HG03378 (cell line): ENCODE data around the gene SIGLEC6.

Source experiments
- ATAC-seq: cut with Tn5 transposase; IDR thresholded peaks from one replicate; pipeline ENCODE4 v1.9.1; 2021; ENCODE audit warnings: mild to moderate bottlenecking, moderate library complexity; ENCODE audit not compliant: unreplicated experiment

The SIGLEC6 gene

DNA sequence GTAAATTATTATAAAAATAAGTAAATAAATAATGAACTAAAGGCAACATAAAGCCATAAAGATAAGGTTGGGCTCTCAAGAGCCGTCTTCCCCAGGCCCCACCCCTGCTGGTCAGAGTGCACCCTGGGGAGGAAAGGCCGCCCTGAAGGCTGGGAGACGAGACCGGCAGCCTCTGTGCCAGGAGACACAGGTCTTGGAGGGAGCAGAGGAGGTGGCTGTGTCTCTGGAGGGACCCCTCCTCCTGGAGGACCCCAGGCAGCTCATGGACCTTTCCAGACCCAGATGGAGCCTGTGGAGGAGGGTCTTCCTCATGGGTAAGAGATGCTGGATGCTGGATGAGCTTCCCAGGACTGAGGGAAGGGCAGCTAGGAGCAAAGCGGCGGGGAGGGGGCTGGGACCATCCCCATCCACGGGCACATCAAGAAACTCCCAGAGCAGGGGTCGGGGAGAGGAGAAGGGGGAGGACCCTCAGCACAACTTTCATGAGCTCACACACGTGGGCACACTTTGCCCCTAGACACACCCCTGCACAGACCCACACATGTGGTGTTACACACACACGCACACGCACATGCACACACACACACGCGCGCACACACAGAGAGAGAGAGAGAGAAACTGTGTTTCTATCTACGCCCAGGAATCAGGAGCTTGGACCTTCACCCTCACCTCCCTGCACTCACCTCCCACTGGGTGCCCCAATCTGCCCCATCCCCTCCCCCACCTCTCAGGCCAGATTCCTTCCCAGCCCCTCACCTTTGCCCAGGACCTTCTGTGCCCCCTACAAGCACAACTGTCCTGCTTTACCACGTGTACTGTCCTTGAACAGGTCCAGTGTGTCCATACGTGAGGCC, 52.9 kb downstream of the SIGLEC6 start, which contains the start of gene CEACAM18:
Gene CEACAM18, plus strand, starts transcription at position 159 of the 854 bp plus-strand sequence.
- no peak for ATAC-seq

DNA sequence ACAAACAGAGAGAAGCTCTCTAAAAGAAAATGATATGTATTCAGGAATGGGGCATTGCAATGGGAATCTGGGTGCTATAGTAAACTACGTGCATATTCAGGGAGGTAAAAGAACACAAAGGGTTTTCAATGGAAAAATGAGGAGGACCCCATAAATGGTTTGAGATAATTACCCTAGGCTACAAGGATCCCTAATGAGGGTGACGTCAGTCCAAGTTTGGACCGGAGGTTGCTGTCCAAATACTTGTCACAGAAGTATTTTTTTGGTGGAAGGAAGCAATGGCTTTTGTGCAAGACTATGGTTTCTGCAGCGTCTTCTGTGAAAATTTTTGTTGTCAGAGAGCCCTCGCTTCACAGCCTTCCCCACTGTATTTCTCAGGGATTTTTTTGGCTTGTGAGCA, 54.1 kb downstream of the SIGLEC6 start:
- ATAC-seq, result no peak

DNA sequence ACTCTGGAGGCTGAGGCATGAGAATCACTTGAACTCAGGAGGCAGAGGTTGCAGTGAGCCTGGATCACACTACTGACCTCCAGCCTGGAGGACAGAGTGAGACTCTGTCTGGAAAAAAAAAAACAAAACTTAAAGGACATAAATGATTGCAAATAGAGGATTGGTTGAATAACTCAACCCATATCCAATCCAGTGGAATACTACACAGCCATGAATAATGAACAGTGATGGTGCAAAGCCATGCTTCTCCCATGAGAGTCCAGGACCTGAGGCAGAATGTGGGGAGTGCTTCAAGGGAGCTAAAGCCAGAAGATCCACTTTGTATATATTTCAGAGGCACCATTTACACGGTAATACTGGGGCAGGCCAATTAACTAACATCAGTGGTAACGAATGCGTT, 55.3 kb downstream of the SIGLEC6 start:
- no peak for ATAC-seq

DNA sequence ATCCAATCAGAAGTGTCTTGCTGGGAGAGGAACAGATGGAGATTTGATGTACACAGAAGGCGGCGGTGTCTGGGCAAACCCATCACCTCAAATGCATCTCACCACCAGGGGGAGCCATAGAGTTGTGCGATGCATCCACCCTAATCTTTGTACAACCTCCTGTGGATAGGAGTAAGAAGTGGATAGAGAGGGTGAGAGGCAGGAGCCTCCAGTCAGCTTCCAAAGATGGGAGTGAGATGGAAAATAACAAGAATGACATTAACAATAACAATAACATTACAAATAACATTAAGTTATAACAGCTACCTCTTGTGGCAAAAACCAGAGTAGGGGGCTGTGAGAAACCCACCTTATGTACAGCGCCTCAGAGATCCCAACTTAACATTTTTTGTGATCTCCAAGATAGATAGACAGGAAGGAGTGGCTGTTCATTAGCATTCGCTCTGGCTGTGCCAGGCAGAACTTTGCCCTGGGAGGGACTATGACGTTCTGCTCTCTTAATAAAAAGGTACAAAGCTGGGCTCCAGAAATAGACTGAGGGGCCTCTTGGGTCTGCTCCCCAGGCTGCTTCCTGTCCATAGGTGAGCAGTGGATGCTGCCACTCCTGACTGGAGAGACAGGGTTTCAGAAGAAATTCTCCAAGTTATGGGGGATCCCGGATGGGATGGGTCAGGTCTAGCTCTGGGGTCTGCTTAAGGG, 58.3 kb downstream of the SIGLEC6 start:
- no peak for ATAC-seq

DNA sequence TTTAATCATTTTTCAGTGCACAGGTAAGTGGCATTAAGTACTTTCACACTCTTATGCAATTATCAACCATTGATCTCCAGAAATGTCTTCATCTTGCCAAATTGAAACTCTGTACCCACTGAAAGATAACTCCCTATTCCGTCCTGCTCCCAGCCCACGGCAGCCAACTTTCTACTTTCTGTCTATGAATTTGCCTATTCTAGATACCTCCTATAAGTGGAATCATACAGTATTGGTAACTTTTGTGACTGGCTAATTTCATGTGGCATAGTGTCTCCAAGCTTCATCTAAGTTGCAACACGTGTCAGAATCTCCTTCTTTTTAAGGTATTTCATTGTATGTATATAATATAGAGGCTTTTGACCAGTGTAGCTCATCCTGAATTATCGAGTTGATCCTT, 58.9 kb downstream of the SIGLEC6 start:
- no peak for ATAC-seq

DNA sequence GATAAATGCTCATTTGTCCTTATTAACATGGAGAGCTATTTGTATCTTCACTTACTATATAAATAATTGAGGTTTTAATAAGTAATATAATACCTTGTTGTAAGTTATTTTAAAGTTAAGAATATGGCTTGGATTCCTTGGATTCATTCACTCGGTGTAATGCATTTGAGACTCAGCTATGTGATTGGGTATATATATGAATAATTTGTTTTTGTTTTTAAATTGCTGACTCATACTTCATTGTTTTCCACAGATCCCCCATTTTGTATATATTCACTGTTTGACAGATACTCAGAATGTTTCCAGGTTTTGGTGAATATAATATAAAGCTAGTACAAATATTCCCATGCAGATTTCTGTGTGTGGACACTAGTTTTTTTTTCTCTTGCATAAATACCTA, 59.9 kb downstream of the SIGLEC6 start:
- ATAC-seq, result no peak

DNA sequence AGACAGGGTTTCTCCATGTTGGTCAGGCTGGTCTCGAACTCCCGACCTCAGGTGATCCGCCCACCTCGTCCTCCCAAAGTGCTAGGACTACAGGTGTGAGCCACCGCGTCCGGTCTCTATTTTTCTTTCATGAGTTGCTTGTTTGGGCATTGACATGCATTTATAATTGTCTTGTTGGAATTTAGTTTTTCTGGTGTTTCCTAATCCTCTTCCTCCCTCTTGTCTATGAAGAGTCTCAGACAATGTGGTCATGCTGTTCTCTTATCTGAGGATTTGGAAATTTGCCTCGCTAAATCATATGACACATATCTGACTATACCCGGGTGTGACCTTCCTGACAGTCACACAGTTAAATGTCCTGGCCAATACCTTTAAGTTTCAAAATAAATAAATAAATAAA, 60.5 kb downstream of the SIGLEC6 start:
- ATAC-seq, result no peak

DNA sequence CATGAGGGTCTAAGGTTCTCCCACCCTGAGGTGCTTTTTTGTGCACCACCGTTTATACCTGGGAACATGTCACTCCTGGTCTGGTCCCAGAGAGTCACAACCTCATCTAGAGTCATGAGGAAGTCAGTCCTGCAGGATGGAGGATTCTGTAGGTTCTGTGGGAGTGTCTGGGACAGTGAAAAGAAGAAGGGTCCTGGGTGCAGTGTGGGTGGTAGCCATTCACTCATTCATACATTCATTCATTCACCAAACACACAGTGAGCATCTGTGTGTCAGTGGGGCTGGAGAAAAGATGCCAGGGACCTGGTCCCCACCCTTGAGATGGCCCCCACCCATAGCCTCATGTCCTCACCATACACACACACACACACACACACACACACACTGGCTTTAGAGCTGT, 61.8 kb downstream of the SIGLEC6 start:
- no peak for ATAC-seq

DNA sequence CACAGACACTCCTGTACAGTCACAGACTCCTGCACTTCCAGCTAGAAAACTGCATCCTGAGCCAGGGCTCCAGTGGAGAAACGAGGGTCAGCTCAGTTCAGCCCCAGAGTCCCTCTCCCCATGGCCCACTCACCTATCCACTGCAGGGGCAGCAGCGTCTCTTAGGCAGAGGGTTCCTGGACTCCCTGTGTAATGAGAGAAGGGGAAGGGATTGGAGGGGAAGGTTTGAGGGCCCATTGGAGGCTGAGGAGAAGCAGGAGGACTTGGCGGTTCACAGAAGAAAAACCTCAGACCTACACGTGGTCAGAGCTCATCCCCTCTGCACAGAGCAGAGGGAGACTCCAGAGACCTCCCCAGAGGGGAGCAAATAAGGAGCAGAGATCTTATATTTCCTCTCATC, 62.3 kb downstream of the SIGLEC6 start:
- ATAC-seq, result no peak

DNA sequence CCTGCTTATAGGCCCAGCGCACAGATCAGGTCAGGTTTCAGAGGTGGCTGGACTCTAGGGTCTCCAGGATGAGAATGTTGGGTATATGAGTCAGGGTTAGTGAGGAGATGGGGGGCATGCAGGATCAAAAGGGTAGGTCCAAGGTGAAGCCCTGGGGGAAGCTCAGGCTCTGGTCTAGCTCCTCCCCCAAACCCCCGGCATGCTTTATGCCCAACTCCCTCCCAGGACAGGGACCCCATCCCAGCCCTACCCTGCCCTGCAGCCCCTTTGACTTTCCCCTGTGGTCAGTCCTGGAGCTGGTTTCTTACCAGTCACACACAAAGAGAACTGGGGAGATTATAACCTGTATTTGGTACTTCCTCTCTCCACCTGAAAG, 62.9 kb downstream of the SIGLEC6 start:
- no peak for ATAC-seq

DNA sequence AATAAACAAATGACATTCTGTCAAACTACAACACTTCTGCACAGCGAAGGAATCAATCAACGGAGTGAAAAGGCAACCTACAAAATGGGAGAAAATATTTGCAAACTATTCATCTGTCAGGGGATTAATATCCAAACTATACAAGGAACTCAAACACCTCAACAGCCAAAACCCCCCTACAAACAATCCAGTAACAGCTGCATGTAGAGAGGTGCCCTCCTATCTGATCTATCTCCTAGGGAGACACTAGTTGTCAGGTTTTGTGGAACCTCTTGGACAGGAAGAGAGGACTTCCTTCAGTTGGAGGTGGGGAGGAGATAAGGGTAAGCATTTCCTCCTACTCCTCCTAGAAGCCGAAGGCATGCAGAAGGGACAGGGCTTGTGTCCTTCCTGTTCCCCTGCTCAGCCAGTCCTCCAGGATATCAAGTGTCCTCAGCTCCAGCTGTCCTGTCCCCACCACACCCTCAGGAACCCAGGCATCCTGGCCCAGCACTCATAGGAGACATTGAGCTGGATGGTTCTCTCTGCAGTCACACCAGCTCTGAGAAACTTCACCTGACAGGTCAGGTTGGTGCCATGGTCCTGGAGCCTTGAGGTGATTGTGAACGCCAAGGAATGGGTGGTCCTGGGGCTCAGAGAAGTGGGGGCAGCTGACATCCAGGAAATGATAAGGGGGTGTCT, 63.5 kb downstream of the SIGLEC6 start:
- ATAC-seq, result no peak
